Neural cell (in vitro differentiated cells): Measurements from ENCODE around the gene GRIA1. TPM values are rescaled to one million over a fixed set of nuclear protein-coding genes. Genes with fewer than 3 reads are reported as not detected.

Source experiments
- H2AFZ ChIP-seq: fragments of 200-600, 300-800 bp; sonication (generic), shearing (Covaris generic); 2 replicates; pipeline ENCODE4 v1.6.0; 2014; ENCODE audit warnings: low read depth, mild to moderate bottlenecking, antibody characterized with exemption, low read length, moderate library complexity
- H3F3A ChIP-seq: fragments of 200-600 bp; shearing (Covaris generic); 2 replicates; pipeline ENCODE4 v1.6.1; 2016; ENCODE audit warnings: mild to moderate bottlenecking, moderate library complexity, mixed read lengths, antibody characterized with exemption, low read length; ENCODE audit not compliant: insufficient read depth, poor library complexity, severe bottlenecking
- H3K27ac ChIP-seq: fragments of 200-600, 300-800 bp; sonication (generic), shearing (Covaris generic); 2 replicates; pipeline ENCODE4 v1.5.1; 2014; ENCODE audit warnings: mild to moderate bottlenecking, low read length, moderate library complexity
- H3K27me3 ChIP-seq: fragments of 300-800, 200-600 bp; sonication (generic), shearing (Covaris generic); 2 replicates; pipeline ENCODE4 v1.6.0; 2014; ENCODE audit warnings: mild to moderate bottlenecking, low read depth, low read length, moderate library complexity; ENCODE audit not compliant: insufficient read depth
- H3K36me3 ChIP-seq: fragments of 300-800, 200-600 bp; sonication (generic), shearing (Covaris generic); 2 replicates; pipeline ENCODE4 v1.5.1; 2014; ENCODE audit warnings: mild to moderate bottlenecking, antibody characterized with exemption, low read length, moderate library complexity; ENCODE audit not compliant: insufficient read depth
- H3K4me2 ChIP-seq: fragments of 300-800, 200-600 bp; sonication (generic), shearing (Covaris generic); 2 replicates; pipeline ENCODE4 v1.6.0; 2014; ENCODE audit warnings: mild to moderate bottlenecking, low read length
- H3K4me3 ChIP-seq: fragments of 300-800, 200-600 bp; sonication (generic), shearing (Covaris generic); 2 replicates; pipeline ENCODE4 v1.5.1; 2014; ENCODE audit warnings: mild to moderate bottlenecking, low read length, moderate library complexity
- H3K79me2 ChIP-seq: fragments of 200-600 bp; shearing (Covaris generic); replicated peaks from 2 replicates; pipeline ENCODE4 v1.6.0; 2014; ENCODE audit warnings: mild to moderate bottlenecking, low read length, moderate library complexity; ENCODE audit not compliant: insufficient read depth
- H3K9ac ChIP-seq: fragments of 300-800, 200-600 bp; sonication (generic), shearing (Covaris generic); 2 replicates; pipeline ENCODE4 v1.6.1; 2016; ENCODE audit warnings: mild to moderate bottlenecking, low read length, mixed read lengths
- H3K9me2 ChIP-seq: fragments of 200-600 bp; shearing (Covaris generic); 2 replicates; pipeline ENCODE4 v1.6.1; 2016; ENCODE audit warnings: mild to moderate bottlenecking, low read length, mixed read lengths; ENCODE audit not compliant: insufficient read depth
- H3K9me3 ChIP-seq: fragments of 200-600, 300-800 bp; sonication (generic), shearing (Covaris generic); 2 replicates; pipeline ENCODE4 v1.6.1; 2016; ENCODE audit warnings: mild to moderate bottlenecking, mixed run types, low read length, moderate library complexity, mixed read lengths
- H4K20me1 ChIP-seq: fragments of 200-600 bp; shearing (Covaris generic); 2 replicates; pipeline ENCODE4 v1.6.1; 2016; ENCODE audit warnings: mild to moderate bottlenecking, mixed run types; ENCODE audit not compliant: insufficient read depth
- CTCF ChIP-seq: fragments of 450-650 bp; IDR thresholded peaks from 2 replicates; pipeline ENCODE4 v1.5.1; 2014; ENCODE audit warnings: antibody characterized with exemption, mild to moderate bottlenecking, moderate library complexity; ENCODE audit not compliant: poor library complexity, severe bottlenecking
- EP300 ChIP-seq: fragments of 450-650 bp; conservative IDR thresholded peaks from 2 replicates; pipeline ENCODE4 v1.6.1; 2014; ENCODE audit warnings: antibody characterized with exemption, mild to moderate bottlenecking, moderate library complexity; ENCODE audit not compliant: poor library complexity, severe bottlenecking
- EZH2 ChIP-seq: fragments of 200-600, 300-800 bp; shearing (Covaris generic), sonication (generic); IDR thresholded peaks from 2 replicates; pipeline ENCODE4 v1.6.1; 2014; ENCODE audit warnings: antibody characterized with exemption, low read length, borderline replicate concordance, mild to moderate bottlenecking; ENCODE audit not compliant: insufficient read depth, poor library complexity, severe bottlenecking
- MXI1 ChIP-seq: fragments of 450-650 bp; conservative IDR thresholded peaks from 2 replicates; pipeline ENCODE4 v1.6.1; 2014; ENCODE audit warnings: antibody characterized with exemption, mild to moderate bottlenecking; ENCODE audit not compliant: poor library complexity, severe bottlenecking
- POLR2AphosphoS5 ChIP-seq: IDR thresholded peaks from 2 replicates; pipeline ENCODE4 v1.6.1; 2012
- RAD21 ChIP-seq: fragments of 450-650 bp; conservative IDR thresholded peaks from 2 replicates; pipeline ENCODE4 v1.6.1; 2014; ENCODE audit warnings: antibody characterized with exemption, mild to moderate bottlenecking, moderate library complexity
- REST ChIP-seq: IDR thresholded peaks from 2 replicates; pipeline ENCODE4 v1.6.1; 2012; ENCODE audit warnings: borderline replicate concordance
- SMC3 ChIP-seq: fragments of 450-650 bp; conservative IDR thresholded peaks from 2 replicates; pipeline ENCODE4 v1.6.1; 2014; ENCODE audit warnings: antibody characterized with exemption, mild to moderate bottlenecking, moderate library complexity; ENCODE audit not compliant: poor library complexity
- TAF1 ChIP-seq: IDR thresholded peaks from 2 replicates; pipeline ENCODE4 v1.6.1; 2012; ENCODE audit warnings: low read depth
- polyA plus RNA-seq: library from polyadenylated mRNA; depleted of rRNA; stranded (reverse); fragments of >200 nt; gene quantifications from 2 replicates; pipeline ENCODE4 v1.2.3, GENCODE V29; 2014

Gene GRIA1
- polyA plus RNA-seq, 1 donor from 2014 or later: 59.6 TPM

- H3K9ac ChIP-seq: no peak overlapping the region
- H3K79me2 ChIP-seq: no peaks in the 10 kb centered on the region
- no peak overlapping the region for H3K27ac ChIP-seq
- H3K9me3 ChIP-seq: no peaks in the 10 kb centered on the region
- H3K27me3 ChIP-seq: no peaks in the 10 kb centered on the region
- H2AFZ ChIP-seq: no peak overlapping the region
- no peaks in the 10 kb centered on the region for H3K36me3 ChIP-seq
- no peak for TF ChIP-seq SMC3
- no peak for TF ChIP-seq MXI1
- TF ChIP-seq EZH2: no peak
- no peak for TF ChIP-seq CTCF
- TF ChIP-seq TAF1: no peak
- TF ChIP-seq EP300: no peak
- TF ChIP-seq RAD21: no peak
- TF ChIP-seq POLR2AphosphoS5: no peak
- H3K9me2 ChIP-seq: no peaks in the 10 kb centered on the region
- H3K4me2 ChIP-seq: no peak overlapping the region
- H4K20me1 ChIP-seq: no peaks in the 10 kb centered on the region
- H3F3A ChIP-seq: peaks cover 6% of the 10 kb centered on the region
- H3K4me3 ChIP-seq: no peak overlapping the region
These were observed 136.4 kb downstream of the GRIA1 start for GRCh38 chr5:153626836-153627235.

GRCh38 chr5:153629027-153629895 lies 138.8 kb downstream of the GRIA1 start:
- H3K4me2 ChIP-seq: no peak overlapping the region
- H3K27me3 ChIP-seq: no peaks in the 10 kb centered on the region
- H3K4me3 ChIP-seq: peak overlapping the region; percentile 36
- H3K27ac ChIP-seq: peak overlapping the region; percentile 35
- no peaks in the 10 kb centered on the region for H3K36me3 ChIP-seq
- no peaks in the 10 kb centered on the region for H3K79me2 ChIP-seq
- no peaks in the 10 kb centered on the region for H4K20me1 ChIP-seq
- H3K9me3 ChIP-seq: no peaks in the 10 kb centered on the region
- peak overlapping the region; percentile 2 for H3K9ac ChIP-seq
- peaks cover 6% of the 10 kb centered on the region for H3F3A ChIP-seq
- no peak overlapping the region for H2AFZ ChIP-seq
- TF ChIP-seq TAF1 (no peak), POLR2AphosphoS5 (peak; percentile 48), SMC3 (peak; percentile 68), EP300 (peak; percentile 54), RAD21 (peak; percentile 65), REST (no peak), MXI1 (peak; percentile 57), CTCF (peak; percentile 58), EZH2 (no peak)
- no peaks in the 10 kb centered on the region for H3K9me2 ChIP-seq
